IPS DF 6.9 (cell line): ENCODE measurements around the gene FXYD5.

ENCODE experiments used
- DNase-seq: peaks from one replicate; pipeline ENCODE4 v3.0.0-alpha.2; 2013; ENCODE audit warnings: low read depth, low spot score
- H3K27ac ChIP-seq: one replicate; pipeline ENCODE4 v1.5.1; 2013; ENCODE audit warnings: low read length, control low read depth
- H3K27me3 ChIP-seq: 2 replicates; pipeline ENCODE4 v1.6.1; 2013; ENCODE audit warnings: mild to moderate bottlenecking, low read length; ENCODE audit not compliant: control insufficient read depth, insufficient read depth
- H3K36me3 ChIP-seq: 2 replicates; pipeline ENCODE4 v1.6.1; 2013; ENCODE audit warnings: low read length; ENCODE audit not compliant: control insufficient read depth, insufficient read depth
- H3K4me1 ChIP-seq: 2 replicates; pipeline ENCODE4 v1.6.1; 2013; ENCODE audit warnings: low read length; ENCODE audit not compliant: control insufficient read depth, insufficient read depth
- H3K4me3 ChIP-seq: 2 replicates; pipeline ENCODE4 v1.5.1; 2013; ENCODE audit warnings: mild to moderate bottlenecking, low read length
- H3K9me3 ChIP-seq: 2 replicates; pipeline ENCODE4 v1.6.1; 2013; ENCODE audit warnings: low read length, inconsistent platforms; ENCODE audit not compliant: control insufficient read depth, insufficient read depth
- WGBS: extraction: QIAGEN DNeasy Blood & Tissue Kit; methylation state at CpG from one replicate; pipeline ENCODE4 v1.1.7; 2013; ENCODE audit warnings: mixed read lengths, missing lambda C conversion rate; ENCODE audit not compliant: insufficient read length, insufficient coverage; 5-methylcytosine and 5-hydroxymethylcytosine counted together

FXYD5 gene

DNA sequence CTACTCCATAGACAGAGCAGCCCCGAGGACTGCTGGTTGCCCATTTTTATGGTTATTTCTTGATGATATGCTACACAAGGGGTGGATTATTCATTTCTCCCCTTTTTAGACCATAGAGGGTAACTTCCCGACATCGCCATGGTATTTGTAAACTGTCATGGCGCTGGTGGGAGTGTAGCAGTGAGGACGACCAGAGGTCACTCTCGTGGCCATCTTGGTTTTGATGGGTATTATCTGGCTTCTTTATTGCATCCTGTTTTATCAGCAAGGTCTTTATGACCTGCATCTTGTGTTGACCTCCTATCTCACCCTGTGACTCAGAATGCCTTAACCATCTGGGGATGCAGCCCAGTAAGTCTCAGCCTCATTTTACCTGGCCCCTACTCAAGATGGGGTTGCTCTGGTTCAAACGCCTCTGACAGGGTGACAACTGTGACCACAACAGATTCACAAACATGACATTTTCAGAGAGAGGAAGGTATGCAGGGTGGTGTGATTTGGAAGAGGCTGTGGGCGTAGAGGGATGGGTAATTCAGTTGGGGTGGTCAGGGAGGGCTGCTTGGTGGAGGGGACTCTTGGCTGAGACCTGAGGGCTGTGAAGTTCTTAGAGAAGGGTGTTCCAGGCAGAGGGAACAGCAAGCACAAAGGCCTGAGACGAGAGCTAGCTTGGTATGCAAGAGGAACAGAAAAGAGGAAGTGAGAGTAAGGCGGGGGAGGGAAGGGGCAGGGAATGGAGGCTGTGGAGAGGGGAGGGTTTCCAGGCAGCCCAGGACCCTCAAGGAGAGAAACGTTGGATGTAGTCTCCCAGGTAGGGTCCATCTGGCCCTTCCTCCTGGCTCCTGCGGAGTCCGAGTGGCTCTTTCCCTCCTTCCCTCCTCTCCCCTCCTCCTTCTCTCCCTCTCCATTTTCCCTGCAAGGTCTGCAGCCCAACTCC is 50.5 kb downstream of the FXYD5 start:
- Histone ChIP-seq H3K27ac (no peak overlapping the region), H3K4me1 (peaks cover 9% of the 10 kb centered on the region; the same call in 1 of the 2 replicates)

DNA sequence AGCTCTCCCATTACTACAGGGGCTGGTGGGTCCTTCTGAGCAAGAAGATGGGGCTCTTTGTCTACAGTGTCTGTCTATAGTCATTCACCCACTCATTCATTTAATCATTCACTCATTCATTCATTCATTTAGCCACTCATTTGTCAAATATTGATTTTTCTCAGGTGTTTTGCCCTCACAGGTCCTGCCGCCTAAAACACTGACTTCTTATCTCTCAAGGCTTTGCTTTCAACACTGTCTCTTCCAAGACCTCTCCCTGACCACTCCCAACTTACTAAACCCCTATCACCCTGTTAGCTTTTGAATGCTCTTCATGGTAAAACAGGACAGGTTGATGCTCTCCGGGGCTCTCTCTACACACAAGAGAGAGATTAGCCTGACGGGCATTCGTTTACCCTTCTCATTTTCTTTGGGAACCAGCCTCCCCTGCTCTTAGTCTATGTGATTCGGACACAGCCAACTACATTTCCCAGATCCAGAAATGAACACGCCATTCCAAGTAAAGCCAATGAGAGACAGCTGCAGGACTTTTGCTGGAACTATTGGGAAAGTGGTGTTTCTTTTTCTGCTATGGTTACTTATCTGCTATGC is 51.3 kb downstream of the FXYD5 start:
- Histone ChIP-seq H3K27me3 (no peaks in the 10 kb centered on the region), H3K36me3 (no peaks in the 10 kb centered on the region), H3K4me3 (no peak overlapping the region), H3K27ac (no peak overlapping the region), H3K9me3 (no peaks in the 10 kb centered on the region), H3K4me1 (peaks cover 9% of the 10 kb centered on the region; the same call in 1 of the 2 replicates)
- no CpG with 5 or more reads among the region's 6 CpGs for WGBS
- DNase-seq = no peak

More for the DNA sequence above, 50.5 kb downstream of the FXYD5 start:
- WGBS = no CpG with 5 or more reads among the region's 13 CpGs
- H3K36me3 ChIP-seq = no peaks in the 10 kb centered on the region
- no peaks in the 10 kb centered on the region for H3K9me3 ChIP-seq
- H3K4me3 ChIP-seq = no peak overlapping the region
- no peaks in the 10 kb centered on the region for H3K27me3 ChIP-seq
- DNase-seq = no peak

DNA sequence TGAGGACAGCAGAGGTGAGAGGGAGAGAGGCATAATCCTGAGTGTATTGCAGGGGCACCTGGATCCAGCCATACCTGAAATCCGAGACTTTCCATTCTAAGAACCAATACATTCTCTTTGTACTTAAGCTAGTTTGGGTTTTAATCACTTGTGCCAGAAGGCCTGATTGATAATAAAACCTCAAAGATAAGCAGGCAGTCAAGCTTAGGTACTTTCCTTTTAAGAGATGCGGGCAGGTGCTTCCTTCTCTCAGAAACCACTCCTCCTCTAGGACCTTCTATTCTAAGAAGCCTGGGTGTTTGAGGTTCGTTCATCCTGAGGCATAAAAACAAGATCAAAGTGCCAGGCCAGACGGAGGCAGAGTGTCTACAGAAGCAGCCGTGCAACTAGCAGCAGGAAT is 51.8 kb downstream of the FXYD5 start:
- WGBS = no CpG with 5 or more reads among the region's 5 CpGs
- no peak overlapping the region for H3K27ac ChIP-seq
- H3K27me3 ChIP-seq = no peaks in the 10 kb centered on the region
- H3K4me3 ChIP-seq = no peak overlapping the region
- peaks cover 9% of the 10 kb centered on the region; the same call in 1 of the 2 replicates for H3K4me1 ChIP-seq
- no peak for DNase-seq
- no peaks in the 10 kb centered on the region for H3K36me3 ChIP-seq
- H3K9me3 ChIP-seq = no peaks in the 10 kb centered on the region

DNA sequence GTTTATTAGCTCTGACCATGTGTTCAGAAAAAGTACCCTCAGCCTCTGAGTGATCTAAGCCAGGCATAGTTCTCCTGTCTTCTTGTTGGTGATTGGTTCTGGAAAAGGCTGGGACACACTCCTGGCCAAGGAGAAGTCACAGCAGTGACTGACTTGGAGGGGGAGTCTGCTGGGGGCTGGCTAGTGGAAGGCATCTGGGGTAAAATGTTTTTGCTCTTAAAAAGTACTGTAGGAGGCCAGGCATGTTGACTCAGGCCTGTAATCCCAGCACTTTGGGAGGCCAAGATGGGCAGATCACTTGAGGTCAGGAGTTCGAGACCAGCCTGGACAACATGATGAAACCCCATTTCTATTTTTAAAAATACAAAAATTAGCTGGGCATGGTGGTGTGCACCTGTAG is 52.3 kb downstream of the FXYD5 start:
- H3K36me3 ChIP-seq = no peaks in the 10 kb centered on the region
- no CpG with 5 or more reads among the region's 1 CpG for WGBS
- H3K4me1 ChIP-seq = peaks cover 9% of the 10 kb centered on the region; the same call in 1 of the 2 replicates
- H3K27ac ChIP-seq = no peak overlapping the region
- no peak overlapping the region for H3K4me3 ChIP-seq
- no peaks in the 10 kb centered on the region for H3K9me3 ChIP-seq
- no peak for DNase-seq
- no peaks in the 10 kb centered on the region for H3K27me3 ChIP-seq

DNA sequence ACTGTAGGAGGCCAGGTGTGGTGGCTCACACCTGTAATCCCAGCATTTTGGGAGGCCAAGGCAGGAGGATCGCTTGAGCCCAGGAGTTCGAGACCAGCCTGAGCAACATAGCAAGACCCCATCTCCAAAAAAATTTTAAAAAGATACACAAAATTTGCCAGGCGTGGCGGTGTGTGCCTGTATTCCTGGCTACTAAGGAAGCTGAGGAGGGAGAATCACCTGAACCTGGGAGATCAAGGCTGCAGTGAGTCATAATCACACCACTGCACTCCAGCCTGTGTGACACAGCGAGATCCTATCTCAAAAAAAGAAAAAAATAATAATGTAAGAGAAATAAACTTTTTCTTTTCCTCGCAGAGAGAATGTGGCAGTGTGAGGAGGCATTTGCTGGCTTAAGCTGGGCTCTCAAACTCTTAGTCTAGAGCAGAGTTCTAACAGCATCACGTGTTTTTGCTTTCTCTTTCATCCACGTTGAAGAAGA is 52.9 kb downstream of the FXYD5 start:
- peaks cover 8% of the 10 kb centered on the region; the same call in 1 of the 2 replicates for H3K4me1 ChIP-seq
- WGBS = no CpG with 5 or more reads among the region's 8 CpGs
- H3K9me3 ChIP-seq = no peaks in the 10 kb centered on the region
- DNase-seq = no peak
- H3K27ac ChIP-seq = no peak overlapping the region
- no peak overlapping the region for H3K4me3 ChIP-seq
- H3K27me3 ChIP-seq = no peaks in the 10 kb centered on the region
- H3K36me3 ChIP-seq = no peaks in the 10 kb centered on the region

DNA sequence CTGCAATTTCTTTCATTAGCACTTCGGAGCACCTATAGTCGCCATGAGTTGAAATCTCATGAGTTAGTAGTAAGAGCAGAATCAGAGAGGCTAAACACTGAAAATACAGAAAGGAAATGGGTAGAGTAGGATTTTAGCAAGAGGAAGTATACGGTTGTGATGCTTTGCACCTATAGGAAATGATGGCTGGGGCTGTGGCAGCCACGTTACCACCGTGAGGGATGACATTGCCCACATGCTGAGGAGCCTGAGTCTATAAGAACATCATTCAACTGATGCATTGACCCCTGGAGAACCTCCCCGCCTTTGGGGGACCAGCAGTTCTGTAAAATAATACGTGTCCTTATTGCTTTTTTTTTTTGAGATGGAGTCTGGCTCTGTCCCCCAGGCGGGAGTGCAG is 53.6 kb downstream of the FXYD5 start:
- Histone ChIP-seq H3K9me3 (no peaks in the 10 kb centered on the region), H3K4me1 (peaks cover 7% of the 10 kb centered on the region; the same call in 1 of the 2 replicates), H3K36me3 (no peaks in the 10 kb centered on the region), H3K4me3 (no peak overlapping the region), H3K27ac (no peak overlapping the region), H3K27me3 (no peaks in the 10 kb centered on the region)
- WGBS = no CpG with 5 or more reads among the region's 8 CpGs
- no peak for DNase-seq

DNA sequence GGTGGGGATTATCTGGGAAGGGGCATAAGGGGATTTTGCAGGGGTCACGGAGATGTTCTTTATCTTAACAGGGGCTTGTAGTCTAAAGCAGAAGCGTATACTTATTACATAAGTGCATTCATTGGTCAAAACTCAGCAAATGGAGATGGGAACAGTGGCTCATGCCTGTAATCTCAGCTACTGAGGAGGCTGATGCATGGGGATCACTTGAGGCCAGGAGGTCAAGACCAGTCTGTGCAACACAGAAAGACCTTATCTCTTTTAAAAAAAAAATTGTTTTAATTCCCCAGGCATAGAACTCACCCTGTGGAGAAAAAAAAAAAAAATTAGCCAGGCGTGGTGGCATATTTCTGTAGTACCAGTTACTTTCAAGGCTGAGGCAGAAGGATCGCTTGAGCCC is 55.1 kb downstream of the FXYD5 start:
- no peaks in the 10 kb centered on the region for H3K27me3 ChIP-seq
- WGBS = no CpG with 5 or more reads among the region's 4 CpGs
- DNase-seq = no peak
- H3K36me3 ChIP-seq = no peaks in the 10 kb centered on the region
- peaks cover 3% of the 10 kb centered on the region; the same call in 1 of the 2 replicates for H3K4me1 ChIP-seq
- H3K9me3 ChIP-seq = no peaks in the 10 kb centered on the region
- no peak overlapping the region for H3K4me3 ChIP-seq
- no peak overlapping the region for H3K27ac ChIP-seq

DNA sequence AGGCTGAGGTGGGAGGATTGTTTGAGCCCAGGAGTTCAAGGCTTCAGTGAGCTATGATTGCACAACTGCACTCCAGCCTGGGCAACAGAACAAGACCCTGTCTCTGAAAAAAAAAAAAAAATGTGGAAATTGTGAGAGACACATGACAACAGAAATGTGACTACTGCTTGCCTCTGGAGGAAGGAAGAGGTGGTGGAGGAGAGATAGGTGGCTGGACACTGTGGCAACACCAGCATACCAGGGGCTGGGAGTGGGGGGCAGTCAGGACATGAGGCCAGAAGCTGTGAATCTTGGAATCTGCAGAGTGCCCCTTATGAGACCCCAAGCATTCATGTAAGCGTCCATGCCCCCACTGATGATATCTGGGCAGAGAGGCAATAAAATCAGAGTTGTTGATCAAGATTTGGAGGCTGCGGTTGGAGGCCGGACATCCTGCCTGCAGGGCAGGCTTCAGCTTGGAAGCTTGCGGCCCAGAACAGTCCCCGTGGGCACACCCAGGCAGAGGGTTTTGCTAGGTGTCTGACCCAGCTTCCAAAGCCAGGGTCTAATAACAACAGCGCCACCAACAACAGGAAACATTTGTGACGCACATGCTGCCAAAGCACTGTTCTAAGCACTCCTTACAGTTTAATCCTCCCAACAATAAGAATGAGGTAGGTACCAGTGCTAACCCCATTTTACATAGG is 57.2 kb downstream of the FXYD5 start:
- H3K27ac ChIP-seq = no peak overlapping the region
- H3K4me1 ChIP-seq = no peaks in the 10 kb centered on the region
- WGBS = no CpG with 5 or more reads among the region's 7 CpGs
- H3K9me3 ChIP-seq = no peaks in the 10 kb centered on the region
- no peak for DNase-seq
- H3K27me3 ChIP-seq = no peaks in the 10 kb centered on the region
- H3K36me3 ChIP-seq = no peaks in the 10 kb centered on the region
- H3K4me3 ChIP-seq = no peak overlapping the region

DNA sequence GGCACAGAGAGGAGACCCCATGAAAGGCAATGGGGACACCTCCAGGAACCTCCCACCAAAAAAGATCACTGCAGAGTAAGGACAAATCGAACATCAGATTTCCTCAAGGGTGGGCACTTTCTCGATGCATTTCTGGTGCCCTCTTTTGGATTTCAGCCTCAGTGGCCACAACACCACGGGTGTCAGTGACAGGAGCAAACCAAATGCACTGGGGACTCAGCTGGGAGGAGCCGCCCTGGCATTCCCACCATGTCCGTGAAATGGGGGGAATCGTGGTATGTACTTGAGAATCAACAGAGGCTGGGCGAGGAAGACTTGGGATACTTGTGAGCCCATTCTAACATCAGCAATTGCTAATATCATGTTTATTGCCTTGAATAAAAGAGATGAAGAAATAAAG is 57.7 kb downstream of the FXYD5 start:
- no peaks in the 10 kb centered on the region for H3K9me3 ChIP-seq
- no peaks in the 10 kb centered on the region for H3K36me3 ChIP-seq
- no peak for DNase-seq
- no peaks in the 10 kb centered on the region for H3K4me1 ChIP-seq
- no peak overlapping the region for H3K27ac ChIP-seq
- no CpG with 5 or more reads among the region's 7 CpGs for WGBS
- no peaks in the 10 kb centered on the region for H3K27me3 ChIP-seq
- H3K4me3 ChIP-seq = no peak overlapping the region
